Liver (tissue), 9 donors: ENCODE measurements around the gene IFNLR1. TPM values are rescaled to one million over a fixed set of nuclear protein-coding genes. Genes with fewer than 3 reads are reported as not detected.

Experiments used
- DNase-seq: peaks from one replicate; pipeline ENCODE4 v3.0.0-alpha.2; 2017; ENCODE audit warnings: low spot score
- H3K27ac ChIP-seq, 2 donors: one replicate each; pipeline ENCODE4 v1.7.0; 2013; ENCODE audit warnings: inconsistent platforms in 2 of 2, low read length in 2 of 2, control low read depth in 1 of 2, low read depth in 1 of 2, mild to moderate bottlenecking in 1 of 2
- H3K27me3 ChIP-seq, 4 donors: one replicate each; pipeline versions ENCODE4 v1.6.1 to v1.7.0; 2013; ENCODE audit warnings: low read length in 3 of 4, inconsistent platforms in 1 of 4, mild to moderate bottlenecking in 1 of 4, moderate library complexity in 1 of 4; ENCODE audit not compliant: control insufficient read depth in 4 of 4, insufficient read depth in 4 of 4
- H3K36me3 ChIP-seq, 4 donors: one replicate each; pipeline versions ENCODE4 v1.6.1 to v1.7.0; 2013; ENCODE audit warnings: low read length in 3 of 4, mild to moderate bottlenecking in 3 of 4, low read depth in 1 of 4, moderate library complexity in 1 of 4; ENCODE audit not compliant: control insufficient read depth in 4 of 4, insufficient read depth in 3 of 4
- H3K4me1 ChIP-seq, 4 donors: one replicate each; pipeline versions ENCODE4 v1.6.1 to v1.7.0; 2013; ENCODE audit warnings: low read length in 3 of 4, mild to moderate bottlenecking in 3 of 4, moderate library complexity in 1 of 4; ENCODE audit not compliant: control insufficient read depth in 4 of 4, insufficient read depth in 4 of 4
- H3K4me3 ChIP-seq, 3 donors: one replicate each; pipeline versions ENCODE4 v1.6.1 to v1.7.0; 2013; ENCODE audit warnings: low read length in 3 of 3, control low read depth in 1 of 3, low read depth in 1 of 3, mild to moderate bottlenecking in 1 of 3
- H3K9ac ChIP-seq, 2 donors: one replicate each; pipeline ENCODE4 v1.7.0; 2013; ENCODE audit warnings: low read length in 2 of 2, mild to moderate bottlenecking in 2 of 2, moderate library complexity in 2 of 2, control low read depth in 1 of 2, low read depth in 1 of 2
- H3K9me3 ChIP-seq, 4 donors: one replicate each; pipeline versions ENCODE4 v1.6.1 to v1.7.0; 2013; ENCODE audit warnings: low read length in 3 of 4; ENCODE audit not compliant: control insufficient read depth in 4 of 4
- CTCF ChIP-seq: fragments of 150-350 bp; IDR thresholded peaks from 2 replicates; pipeline ENCODE4 v1.5.1; 2017; ENCODE audit warnings: improper control_type of control experiment, low read depth, low read length; ENCODE audit not compliant: missing input control
- EGR1 ChIP-seq, 2 donors: IDR thresholded peaks; 2 replicates each; pipeline ENCODE4 v1.6.1; 2016 to 2018; ENCODE audit warnings: antibody characterized with exemption in 2 of 2, low read depth in 2 of 2
- FOXA1 ChIP-seq: IDR thresholded peaks from 2 replicates; pipeline ENCODE4 v1.6.1; 2016; ENCODE audit warnings: antibody characterized with exemption
- GABPA ChIP-seq, 2 donors: IDR thresholded peaks in 1 of 2; conservative IDR thresholded peaks in 1 of 2; 2 replicates each; pipeline ENCODE4 v1.6.1; 2016; ENCODE audit warnings: antibody characterized with exemption in 2 of 2, mild to moderate bottlenecking in 1 of 2, moderate library complexity in 1 of 2
- HNF4A ChIP-seq, 2 donors: conservative IDR thresholded peaks; 2 replicates each; pipeline ENCODE4 v1.6.1; 2016; ENCODE audit warnings: antibody characterized with exemption in 2 of 2, mild to moderate bottlenecking in 2 of 2
- HNF4G ChIP-seq: IDR thresholded peaks from 2 replicates; pipeline ENCODE4 v1.6.1; 2016; ENCODE audit warnings: antibody characterized with exemption
- JUND ChIP-seq, 2 donors: IDR thresholded peaks; 2 replicates each; pipeline ENCODE4 v1.6.1; 2016; ENCODE audit warnings: antibody characterized with exemption in 2 of 2
- MAX ChIP-seq: IDR thresholded peaks from 2 replicates; pipeline ENCODE4 v1.6.1; 2016; ENCODE audit warnings: antibody characterized with exemption
- RAD21 ChIP-seq, 2 donors: IDR thresholded peaks; 2 replicates each; pipeline ENCODE4 v1.6.1; 2016; ENCODE audit warnings: antibody characterized with exemption in 2 of 2, mild to moderate bottlenecking in 2 of 2
- RXRA ChIP-seq, 2 donors: IDR thresholded peaks; 2 replicates each; pipeline ENCODE4 v1.6.1; 2017 to 2018; ENCODE audit warnings: antibody characterized with exemption in 2 of 2, mild to moderate bottlenecking in 1 of 2
- SP1 ChIP-seq: IDR thresholded peaks from 2 replicates; pipeline ENCODE4 v1.6.1; 2018; ENCODE audit warnings: antibody characterized with exemption, mild to moderate bottlenecking
- YY1 ChIP-seq: IDR thresholded peaks from 2 replicates; pipeline ENCODE4 v1.6.1; 2016; ENCODE audit warnings: antibody characterized with exemption, mild to moderate bottlenecking
- WGBS: extraction: QIAGEN DNeasy Blood & Tissue Kit; methylation state at CpG from one replicate; pipeline ENCODE4 v1.1.7; 2013; 5-methylcytosine and 5-hydroxymethylcytosine counted together
- polyA plus RNA-seq, 2 donors: library from polyadenylated mRNA; stranded (reverse) in 1 of 2; unstranded in 1 of 2; fragments of 200-250 nt in 1 of 2; fragments of >200 nt in 1 of 2; fragmentation: Nextera tagmentation in 1 of 2; extraction: Ambion mirVana in 1 of 2; gene quantifications; one replicate each; pipeline versions ENCODE4 v1.2.1 to v1.2.3, GENCODE V29; 2013 to 2015
- total RNA-seq, 2 donors: library from RNA; depleted of rRNA; stranded (reverse); fragments of >200 nt; gene quantifications; one replicate each; pipeline ENCODE4 v1.2.3, GENCODE V29; 2014
- TF ChIP-seq, protein P1 (sequence below): IDR thresholded peaks from 2 replicates; pipeline ENCODE4 v1.6.1; 2016; ENCODE audit warnings: antibody characterized with exemption
- TF ChIP-seq, protein P2 (sequence below): IDR thresholded peaks from 2 replicates; pipeline ENCODE4 v1.6.1; 2016; ENCODE audit warnings: antibody characterized with exemption, mild to moderate bottlenecking
- donor health status: healthy.
- donor health status: healthy.
- donor health status: healthy.
- donor health status: healthy.
- donor health status: healthy.

Gene IFNLR1
- total and polyA plus RNA-seq, 4 donors = 2.2 to 6.4 (median 3.5) TPM

GRCh38 chr1:24123611-24124010, 63.5 kb downstream of the IFNLR1 start:
- Histone ChIP-seq H3K27ac (no peak overlapping the region), H3K4me1 (peaks cover 5 to 40% (median 31%) of the 10 kb centered on the region in 4 donors), H3K9ac (no peak overlapping the region), H3K36me3 (peaks cover 0 to 3% (median 0%) of the 10 kb centered on the region in 4 donors), H3K9me3 (no peaks in the 10 kb centered on the region), H3K4me3 (no peak overlapping the region), H3K27me3 (no peaks in the 10 kb centered on the region)
- no peak for DNase-seq
- WGBS = 84% methylated on average over 6 of the region's 6 CpGs
- no peak for TF ChIP-seq HNF4G
- TF ChIP-seq RXRA (IDR thresholded peaks at IDR 0.05) = no peak
- TF ChIP-seq FOXA1 = no peak
- TF ChIP-seq EGR1 (IDR thresholded peaks at IDR 0.05; ENCODE audit: low read depth in 2 of 2) = no peak

- Histone ChIP-seq H3K27ac (no peak overlapping the region), H3K9ac (no peak overlapping the region), H3K4me3 (no peak overlapping the region), H3K4me1 (peaks cover 2 to 39% (median 27%) of the 10 kb centered on the region in 4 donors), H3K9me3 (no peaks in the 10 kb centered on the region), H3K36me3 (peaks cover 0 to 3% (median 0%) of the 10 kb centered on the region in 4 donors), H3K27me3 (no peaks in the 10 kb centered on the region)
- no peak for TF ChIP-seq RAD21 (IDR thresholded peaks at IDR 0.05)
- no peak for TF ChIP-seq MAX
- TF ChIP-seq GABPA (IDR thresholded peaks at IDR 0.05 in 1 of 2, conservative IDR thresholded peaks at IDR 0.05 in 1 of 2) = no peak
- TF ChIP-seq, protein P1, sequence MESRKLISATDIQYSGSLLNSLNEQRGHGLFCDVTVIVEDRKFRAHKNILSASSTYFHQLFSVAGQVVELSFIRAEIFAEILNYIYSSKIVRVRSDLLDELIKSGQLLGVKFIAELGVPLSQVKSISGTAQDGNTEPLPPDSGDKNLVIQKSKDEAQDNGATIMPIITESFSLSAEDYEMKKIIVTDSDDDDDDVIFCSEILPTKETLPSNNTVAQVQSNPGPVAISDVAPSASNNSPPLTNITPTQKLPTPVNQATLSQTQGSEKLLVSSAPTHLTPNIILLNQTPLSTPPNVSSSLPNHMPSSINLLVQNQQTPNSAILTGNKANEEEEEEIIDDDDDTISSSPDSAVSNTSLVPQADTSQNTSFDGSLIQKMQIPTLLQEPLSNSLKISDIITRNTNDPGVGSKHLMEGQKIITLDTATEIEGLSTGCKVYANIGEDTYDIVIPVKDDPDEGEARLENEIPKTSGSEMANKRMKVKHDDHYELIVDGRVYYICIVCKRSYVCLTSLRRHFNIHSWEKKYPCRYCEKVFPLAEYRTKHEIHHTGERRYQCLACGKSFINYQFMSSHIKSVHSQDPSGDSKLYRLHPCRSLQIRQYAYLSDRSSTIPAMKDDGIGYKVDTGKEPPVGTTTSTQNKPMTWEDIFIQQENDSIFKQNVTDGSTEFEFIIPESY = no peak
- no peak for TF ChIP-seq SP1
- TF ChIP-seq JUND (IDR thresholded peaks at IDR 0.05) = no peak
- TF ChIP-seq CTCF = no peak
- TF ChIP-seq HNF4A (conservative IDR thresholded peaks at IDR 0.05) = no peak
- TF ChIP-seq RXRA (IDR thresholded peaks at IDR 0.05) = no peak
- no peak for TF ChIP-seq HNF4G
- no peak for TF ChIP-seq FOXA1
- TF ChIP-seq, protein P2, sequence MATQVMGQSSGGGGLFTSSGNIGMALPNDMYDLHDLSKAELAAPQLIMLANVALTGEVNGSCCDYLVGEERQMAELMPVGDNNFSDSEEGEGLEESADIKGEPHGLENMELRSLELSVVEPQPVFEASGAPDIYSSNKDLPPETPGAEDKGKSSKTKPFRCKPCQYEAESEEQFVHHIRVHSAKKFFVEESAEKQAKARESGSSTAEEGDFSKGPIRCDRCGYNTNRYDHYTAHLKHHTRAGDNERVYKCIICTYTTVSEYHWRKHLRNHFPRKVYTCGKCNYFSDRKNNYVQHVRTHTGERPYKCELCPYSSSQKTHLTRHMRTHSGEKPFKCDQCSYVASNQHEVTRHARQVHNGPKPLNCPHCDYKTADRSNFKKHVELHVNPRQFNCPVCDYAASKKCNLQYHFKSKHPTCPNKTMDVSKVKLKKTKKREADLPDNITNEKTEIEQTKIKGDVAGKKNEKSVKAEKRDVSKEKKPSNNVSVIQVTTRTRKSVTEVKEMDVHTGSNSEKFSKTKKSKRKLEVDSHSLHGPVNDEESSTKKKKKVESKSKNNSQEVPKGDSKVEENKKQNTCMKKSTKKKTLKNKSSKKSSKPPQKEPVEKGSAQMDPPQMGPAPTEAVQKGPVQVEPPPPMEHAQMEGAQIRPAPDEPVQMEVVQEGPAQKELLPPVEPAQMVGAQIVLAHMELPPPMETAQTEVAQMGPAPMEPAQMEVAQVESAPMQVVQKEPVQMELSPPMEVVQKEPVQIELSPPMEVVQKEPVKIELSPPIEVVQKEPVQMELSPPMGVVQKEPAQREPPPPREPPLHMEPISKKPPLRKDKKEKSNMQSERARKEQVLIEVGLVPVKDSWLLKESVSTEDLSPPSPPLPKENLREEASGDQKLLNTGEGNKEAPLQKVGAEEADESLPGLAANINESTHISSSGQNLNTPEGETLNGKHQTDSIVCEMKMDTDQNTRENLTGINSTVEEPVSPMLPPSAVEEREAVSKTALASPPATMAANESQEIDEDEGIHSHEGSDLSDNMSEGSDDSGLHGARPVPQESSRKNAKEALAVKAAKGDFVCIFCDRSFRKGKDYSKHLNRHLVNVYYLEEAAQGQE = no peak
- no peak for TF ChIP-seq YY1
- 95% methylated on average over 7 of the region's 7 CpGs for WGBS
- no peak for DNase-seq
Observed at GRCh38 chr1:24122776-24123175, 64.3 kb downstream of the IFNLR1 start.
